Panc1 (cell line): ENCODE measurements around the gene CCM2L.

ENCODE experiments used
- POLR2AphosphoS5 ChIP-seq: IDR thresholded peaks from 2 replicates; pipeline ENCODE4 v1.6.1; 2012; ENCODE audit warnings: mild to moderate bottlenecking, low read depth, low read length, moderate library complexity
- SIN3A ChIP-seq: IDR thresholded peaks from 2 replicates; pipeline ENCODE4 v1.6.1; 2012; ENCODE audit warnings: low read depth, mild to moderate bottlenecking, low read length, moderate library complexity, borderline replicate concordance; ENCODE audit not compliant: insufficient read depth
- TF ChIP-seq, protein P1 (sequence below), 2 experiments: IDR thresholded peaks; 2 replicates each; pipeline ENCODE4 v1.6.1; 2011 to 2012; ENCODE audit warnings: low read depth in 2 of 2, control low read depth in 1 of 2, low read length in 1 of 2, mild to moderate bottlenecking in 1 of 2, moderate library complexity in 1 of 2; ENCODE audit not compliant: insufficient read depth in 1 of 2
- TF ChIP-seq, protein P2 (sequence below): fragments of 450-650 bp; IDR thresholded peaks from 2 replicates; pipeline ENCODE4 v1.5.1; 2017; ENCODE audit warnings: mild to moderate bottlenecking

DNA sequence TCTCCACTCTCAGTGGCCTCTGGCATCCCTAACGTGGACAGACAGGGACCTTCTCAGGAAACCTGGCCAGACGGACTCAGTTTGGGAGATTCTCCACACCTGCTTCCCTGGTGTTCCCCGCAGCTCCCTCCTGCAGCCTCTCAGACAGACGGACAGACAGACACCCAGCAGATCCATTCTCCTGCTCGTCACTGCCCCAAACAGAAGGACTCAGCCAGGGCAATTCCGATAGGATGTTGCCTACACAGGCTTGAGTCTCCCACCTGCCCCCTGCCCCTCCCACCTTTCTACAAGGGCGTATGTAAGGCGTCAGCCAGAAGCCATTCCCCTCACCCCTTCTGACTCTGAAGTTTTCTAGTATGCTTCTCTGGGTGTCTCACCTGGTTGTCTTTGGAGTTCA, 428 bp downstream of the CCM2L start:
- TF ChIP-seq, protein P1, sequence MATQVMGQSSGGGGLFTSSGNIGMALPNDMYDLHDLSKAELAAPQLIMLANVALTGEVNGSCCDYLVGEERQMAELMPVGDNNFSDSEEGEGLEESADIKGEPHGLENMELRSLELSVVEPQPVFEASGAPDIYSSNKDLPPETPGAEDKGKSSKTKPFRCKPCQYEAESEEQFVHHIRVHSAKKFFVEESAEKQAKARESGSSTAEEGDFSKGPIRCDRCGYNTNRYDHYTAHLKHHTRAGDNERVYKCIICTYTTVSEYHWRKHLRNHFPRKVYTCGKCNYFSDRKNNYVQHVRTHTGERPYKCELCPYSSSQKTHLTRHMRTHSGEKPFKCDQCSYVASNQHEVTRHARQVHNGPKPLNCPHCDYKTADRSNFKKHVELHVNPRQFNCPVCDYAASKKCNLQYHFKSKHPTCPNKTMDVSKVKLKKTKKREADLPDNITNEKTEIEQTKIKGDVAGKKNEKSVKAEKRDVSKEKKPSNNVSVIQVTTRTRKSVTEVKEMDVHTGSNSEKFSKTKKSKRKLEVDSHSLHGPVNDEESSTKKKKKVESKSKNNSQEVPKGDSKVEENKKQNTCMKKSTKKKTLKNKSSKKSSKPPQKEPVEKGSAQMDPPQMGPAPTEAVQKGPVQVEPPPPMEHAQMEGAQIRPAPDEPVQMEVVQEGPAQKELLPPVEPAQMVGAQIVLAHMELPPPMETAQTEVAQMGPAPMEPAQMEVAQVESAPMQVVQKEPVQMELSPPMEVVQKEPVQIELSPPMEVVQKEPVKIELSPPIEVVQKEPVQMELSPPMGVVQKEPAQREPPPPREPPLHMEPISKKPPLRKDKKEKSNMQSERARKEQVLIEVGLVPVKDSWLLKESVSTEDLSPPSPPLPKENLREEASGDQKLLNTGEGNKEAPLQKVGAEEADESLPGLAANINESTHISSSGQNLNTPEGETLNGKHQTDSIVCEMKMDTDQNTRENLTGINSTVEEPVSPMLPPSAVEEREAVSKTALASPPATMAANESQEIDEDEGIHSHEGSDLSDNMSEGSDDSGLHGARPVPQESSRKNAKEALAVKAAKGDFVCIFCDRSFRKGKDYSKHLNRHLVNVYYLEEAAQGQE (IDR thresholded peaks at IDR 0.05; ENCODE audit: insufficient read depth in 1 of 2, low read depth in 2 of 2, low read length in 1 of 2), result no peak
- TF ChIP-seq, protein P2, sequence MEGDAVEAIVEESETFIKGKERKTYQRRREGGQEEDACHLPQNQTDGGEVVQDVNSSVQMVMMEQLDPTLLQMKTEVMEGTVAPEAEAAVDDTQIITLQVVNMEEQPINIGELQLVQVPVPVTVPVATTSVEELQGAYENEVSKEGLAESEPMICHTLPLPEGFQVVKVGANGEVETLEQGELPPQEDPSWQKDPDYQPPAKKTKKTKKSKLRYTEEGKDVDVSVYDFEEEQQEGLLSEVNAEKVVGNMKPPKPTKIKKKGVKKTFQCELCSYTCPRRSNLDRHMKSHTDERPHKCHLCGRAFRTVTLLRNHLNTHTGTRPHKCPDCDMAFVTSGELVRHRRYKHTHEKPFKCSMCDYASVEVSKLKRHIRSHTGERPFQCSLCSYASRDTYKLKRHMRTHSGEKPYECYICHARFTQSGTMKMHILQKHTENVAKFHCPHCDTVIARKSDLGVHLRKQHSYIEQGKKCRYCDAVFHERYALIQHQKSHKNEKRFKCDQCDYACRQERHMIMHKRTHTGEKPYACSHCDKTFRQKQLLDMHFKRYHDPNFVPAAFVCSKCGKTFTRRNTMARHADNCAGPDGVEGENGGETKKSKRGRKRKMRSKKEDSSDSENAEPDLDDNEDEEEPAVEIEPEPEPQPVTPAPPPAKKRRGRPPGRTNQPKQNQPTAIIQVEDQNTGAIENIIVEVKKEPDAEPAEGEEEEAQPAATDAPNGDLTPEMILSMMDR, result no peak
- no peak for TF ChIP-seq POLR2AphosphoS5
- no peak for TF ChIP-seq SIN3A
